Esophagus muscularis mucosa (tissue), 4 donors: ENCODE results near the gene TUFT1. TPM values are rescaled to one million over a fixed set of nuclear protein-coding genes. Genes with fewer than 3 reads are reported as not detected.
A peak's percentile ranks its signal among the peaks of the same experiment; 100 is the strongest.
"Not testable (repeated sequence)": the region's sequence is repeated elsewhere in the genome, so short reads cannot be mapped to it uniquely, and the experiment has no call there.

Experiments used
- DNase-seq: peaks from one replicate; pipeline ENCODE4 v3.0.0-alpha.2; 2017; ENCODE audit errors: extremely low spot score
- H3K27ac ChIP-seq, 4 donors: fragments of 200-600 bp; sonication (generic); replicated peaks in 1 of 4; 1 replicate in 3 of 4; 2 replicates in 1 of 4; pipeline ENCODE4 v1.5.1; 2016 to 2019; ENCODE audit warnings: mild to moderate bottlenecking in 1 of 4
- H3K27me3 ChIP-seq, 4 donors: fragments of 200-600 bp; sonication (generic); one replicate each; pipeline versions ENCODE4 v1.5.1 to v1.6.0; 2016 to 2019
- H3K36me3 ChIP-seq, 4 donors: fragments of 200-600 bp; sonication (generic); one replicate each; pipeline ENCODE4 v1.5.1; 2016 to 2019
- H3K4me1 ChIP-seq, 4 donors: fragments of 200-600 bp; sonication (generic); one replicate each; pipeline ENCODE4 v1.5.1; 2016 to 2019
- H3K4me3 ChIP-seq, 4 donors: fragments of 200-600 bp; sonication (generic); 1 replicate in 2 of 4; 2 replicates in 2 of 4; pipeline ENCODE4 v1.5.1; 2016 to 2019; ENCODE audit warnings: mild to moderate bottlenecking in 4 of 4, moderate library complexity in 1 of 4
- H3K9me3 ChIP-seq, 4 donors: fragments of 200-600 bp; sonication (generic); 1 replicate in 3 of 4; 2 replicates in 1 of 4; pipeline ENCODE4 v1.5.1; 2016 to 2019
- EP300 ChIP-seq: sonication (generic); formaldehyde crosslinking; IDR thresholded peaks from one replicate; pipeline ENCODE4 v1.6.1; 2017; ENCODE audit warnings: antibody characterized with exemption
- POLR2A ChIP-seq: fragments of 450-650 bp; IDR thresholded peaks from one replicate; pipeline ENCODE4 v1.6.1; 2017; ENCODE audit warnings: antibody characterized with exemption, moderate library complexity, mild to moderate bottlenecking, low read depth
- POLR2AphosphoS5 ChIP-seq, 2 donors: sonication (generic); formaldehyde crosslinking; IDR thresholded peaks; one replicate each; pipeline ENCODE4 v1.6.1; 2017; ENCODE audit warnings: antibody characterized with exemption in 2 of 2
- WGBS: methylation state at CpG from one replicate; pipeline ENCODE4 v1.1.5; 2018; 5-methylcytosine and 5-hydroxymethylcytosine counted together
- intact Hi-C: fragments of 100-400 bp; cut with DNase I; formaldehyde crosslinking; loops from one replicate; pipeline ENCODE4 v1.15.1; 2023
- total RNA-seq, 4 donors: library from RNA; depleted of rRNA; stranded (reverse); fragments of >200 nt; gene quantifications; one replicate each; pipeline versions ENCODE4 v1.1.0 to v1.2.1, GENCODE V29; 2016
- TF ChIP-seq, protein P1 (sequence below), 3 experiments: fragments of 200-600 bp in 2 of 3; fragments of 450-650 bp in 1 of 3; sonication (generic) in 2 of 3; IDR thresholded peaks; one replicate each; pipeline ENCODE4 v1.5.1; 2017 to 2019; ENCODE audit warnings: antibody characterized with exemption in 3 of 3, mild to moderate bottlenecking in 2 of 3, moderate library complexity in 1 of 3

TUFT1 gene
- total RNA-seq, 4 donors from 2014 or later, result 10.4 to 24.2 (median 15.9) TPM

GRCh38 chr1:151618003-151618402, 77.9 kb downstream of the TUFT1 start:
- peaks cover 0 to 2% (median 0%) of the 10 kb centered on the region in 4 donors for H3K36me3 ChIP-seq
- H3K27ac ChIP-seq, result peak overlapping the region; percentile 3 to 96 (median 63)
- H3K4me3 ChIP-seq, result no peak overlapping the region
- TF ChIP-seq, protein P1, sequence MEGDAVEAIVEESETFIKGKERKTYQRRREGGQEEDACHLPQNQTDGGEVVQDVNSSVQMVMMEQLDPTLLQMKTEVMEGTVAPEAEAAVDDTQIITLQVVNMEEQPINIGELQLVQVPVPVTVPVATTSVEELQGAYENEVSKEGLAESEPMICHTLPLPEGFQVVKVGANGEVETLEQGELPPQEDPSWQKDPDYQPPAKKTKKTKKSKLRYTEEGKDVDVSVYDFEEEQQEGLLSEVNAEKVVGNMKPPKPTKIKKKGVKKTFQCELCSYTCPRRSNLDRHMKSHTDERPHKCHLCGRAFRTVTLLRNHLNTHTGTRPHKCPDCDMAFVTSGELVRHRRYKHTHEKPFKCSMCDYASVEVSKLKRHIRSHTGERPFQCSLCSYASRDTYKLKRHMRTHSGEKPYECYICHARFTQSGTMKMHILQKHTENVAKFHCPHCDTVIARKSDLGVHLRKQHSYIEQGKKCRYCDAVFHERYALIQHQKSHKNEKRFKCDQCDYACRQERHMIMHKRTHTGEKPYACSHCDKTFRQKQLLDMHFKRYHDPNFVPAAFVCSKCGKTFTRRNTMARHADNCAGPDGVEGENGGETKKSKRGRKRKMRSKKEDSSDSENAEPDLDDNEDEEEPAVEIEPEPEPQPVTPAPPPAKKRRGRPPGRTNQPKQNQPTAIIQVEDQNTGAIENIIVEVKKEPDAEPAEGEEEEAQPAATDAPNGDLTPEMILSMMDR (IDR thresholded peaks at IDR 0.05), result no peak
- TF ChIP-seq POLR2A, result no peak
- no peak for TF ChIP-seq EP300
- TF ChIP-seq POLR2AphosphoS5 (IDR thresholded peaks at IDR 0.05), result no peak
- intact Hi-C loops, result no loop called here
- no peak for DNase-seq
- 89% methylated on average over 3 of the region's 3 CpGs for WGBS
- no peaks in the 10 kb centered on the region for H3K27me3 ChIP-seq
- H3K9me3 ChIP-seq, result no peaks in the 10 kb centered on the region
- peaks cover 25 to 99% (median 95%) of the 10 kb centered on the region in 4 donors for H3K4me1 ChIP-seq

- no peak for TF ChIP-seq POLR2A
- TF ChIP-seq EP300, result no peak
- TF ChIP-seq, protein P1 (IDR thresholded peaks at IDR 0.05), result no peak
- no peak for TF ChIP-seq POLR2AphosphoS5 (IDR thresholded peaks at IDR 0.05)
- Histone ChIP-seq H3K9me3 (no peaks in the 10 kb centered on the region), H3K27ac (peak overlapping the region; percentile 67 to 96 (median 72)), H3K27me3 (no peaks in the 10 kb centered on the region), H3K36me3 (peaks cover 0 to 5% (median 0%) of the 10 kb centered on the region in 4 donors), H3K4me3 (no peak overlapping the region), H3K4me1 (peaks cover 20 to 98% (median 91%) of the 10 kb centered on the region in 4 donors)
- no peak for DNase-seq
- intact Hi-C loops, result no loop called here
Observed at GRCh38 chr1:151618470-151618869, 78.4 kb downstream of the TUFT1 start.

- intact Hi-C loops, DNase-seq, H3K36me3 ChIP-seq, H3K4me3 ChIP-seq, H3K27me3 ChIP-seq, H3K9me3 ChIP-seq: not testable (repeated sequence)
- Histone ChIP-seq H3K27ac (peak overlapping the region; percentile 67 to 96 (median 72)), H3K4me1 (peaks cover 17 to 93% (median 85%) of the 10 kb centered on the region in 4 donors)
- WGBS, result 73% methylated on average over 6 of the region's 6 CpGs
Observed at GRCh38 chr1:151618996-151619395, 78.9 kb downstream of the TUFT1 start.

DNA sequence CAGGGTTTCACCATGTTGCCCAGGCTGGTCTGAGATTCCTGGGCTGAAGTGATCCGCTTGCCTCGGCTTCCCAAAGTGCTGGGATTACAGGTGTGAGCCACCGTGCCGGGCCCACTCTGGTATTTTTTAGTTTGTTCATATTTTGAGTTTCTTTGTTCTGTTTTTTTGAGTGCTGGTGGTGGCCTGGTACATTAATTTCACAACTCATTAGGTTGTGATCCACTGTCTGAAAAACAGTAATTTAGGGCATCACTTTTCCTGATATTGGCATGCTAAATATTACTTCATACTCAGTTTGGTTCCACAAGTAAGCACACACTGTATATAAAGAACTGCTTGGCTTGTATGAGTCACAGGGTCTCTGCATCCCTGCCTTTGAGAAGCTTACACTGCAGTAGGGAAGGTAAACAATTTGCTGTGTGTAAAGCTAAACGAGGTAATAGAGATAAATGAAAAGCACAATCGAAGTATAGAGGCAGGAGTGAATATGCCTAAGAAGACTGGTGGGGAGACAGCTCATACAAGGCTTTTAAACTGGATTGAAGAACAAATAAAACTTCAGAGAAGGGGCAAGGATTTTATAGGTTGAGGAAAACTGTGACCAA, 79.5 kb downstream of the TUFT1 start:
- DNase-seq, result no peak
- Histone ChIP-seq H3K4me1 (peaks cover 17 to 89% (median 81%) of the 10 kb centered on the region in 4 donors), H3K27me3 (no peaks in the 10 kb centered on the region), H3K27ac (peak overlapping the region; percentile 67 to 96 (median 72)), H3K9me3 (no peaks in the 10 kb centered on the region), H3K36me3 (peaks cover 0 to 5% (median 0%) of the 10 kb centered on the region in 4 donors), H3K4me3 (no peak overlapping the region)
- TF ChIP-seq POLR2A (no peak), POLR2AphosphoS5 (IDR thresholded peaks at IDR 0.05) (no peak), EP300 (no peak)
- TF ChIP-seq, protein P1 (IDR thresholded peaks at IDR 0.05), result no peak
- WGBS, result 68% methylated on average over 6 of the region's 6 CpGs
- intact Hi-C loops, result no loop called here

GRCh38 chr1:151620286-151620685, 80.2 kb downstream of the TUFT1 start:
- Histone ChIP-seq H3K4me1 (peaks cover 17 to 89% (median 81%) of the 10 kb centered on the region in 4 donors), H3K9me3 (no peaks in the 10 kb centered on the region), H3K27me3 (no peaks in the 10 kb centered on the region), H3K27ac (peak overlapping the region; percentile 67 to 96 (median 72)), H3K36me3 (peaks cover 0 to 5% (median 0%) of the 10 kb centered on the region in 4 donors), H3K4me3 (peak overlapping the region in 2 of 4 donors; percentile 1 to 12)
- WGBS, result 23% methylated on average over 2 of the region's 2 CpGs
- intact Hi-C loops, result no loop called here
- DNase-seq, result no peak
- TF ChIP-seq, protein P1 (IDR thresholded peaks at IDR 0.05), result no peak
- TF ChIP-seq EP300 (no peak), POLR2A (no peak), POLR2AphosphoS5 (IDR thresholded peaks at IDR 0.05) (no peak)
